ENCODE data around the gene TMEM204. TPM values are rescaled to one million over a fixed set of nuclear protein-coding genes. Genes with fewer than 3 reads are reported as not detected.

TMEM204 gene
- total and polyA plus RNA-seq, 2 donors (not counting 1 experiment from before 2014, with no cell fraction given): 0.27 to 2.7 TPM

DNA sequence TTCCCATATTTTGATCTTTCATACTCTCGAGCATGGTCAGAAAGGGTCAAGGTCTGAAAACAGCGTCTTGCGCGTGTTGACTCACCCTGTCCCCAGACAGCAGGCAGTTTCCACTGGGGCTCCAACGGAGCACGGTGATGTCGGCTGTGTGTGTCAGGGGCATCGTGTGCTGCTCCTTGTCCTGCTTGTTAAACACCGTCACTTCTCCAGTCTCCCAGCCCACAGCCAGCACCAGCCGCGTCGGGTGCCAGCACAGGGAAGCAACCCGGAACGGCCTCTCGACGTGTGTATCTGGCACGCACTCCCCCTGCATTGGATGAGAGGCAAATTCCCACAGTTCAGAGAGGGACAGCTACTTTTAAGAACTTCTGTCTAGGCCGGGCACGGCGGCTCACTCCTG is 68.8 kb downstream of the TMEM204 start:
- intact Hi-C loops (cut with micrococcal nuclease): no loop called here

More for the DNA sequence above, 68.8 kb downstream of the TMEM204 start:
- WGBS (ENCODE audit: insufficient coverage): 99% methylated on average over 20 of the region's 20 CpGs
- H3K27me3 ChIP-seq (replicated peaks in 1 of 4; ENCODE audit: control extremely low read depth in 1 of 4, control insufficient read depth in 3 of 4, insufficient read depth in 4 of 4, low read length in 3 of 4): no peaks in the 10 kb centered on the region
- no peaks in the 10 kb centered on the region for H3K79me2 ChIP-seq (ENCODE audit: control insufficient read depth, insufficient read depth, low read length)
- no peak overlapping the region for H2AFZ ChIP-seq (ENCODE audit: insufficient read depth, low read depth, low read length, poor library complexity, severe bottlenecking)
- H3K4me1 Mint-ChIP-seq: peaks cover 1% of the 10 kb centered on the region
- no peak for TF ChIP-seq EZH2 (IDR thresholded peaks at IDR 0.05; ENCODE audit: borderline replicate concordance, insufficient read depth, low read depth, low read length, poor library complexity, severe bottlenecking)
- TF ChIP-seq, protein P1, sequence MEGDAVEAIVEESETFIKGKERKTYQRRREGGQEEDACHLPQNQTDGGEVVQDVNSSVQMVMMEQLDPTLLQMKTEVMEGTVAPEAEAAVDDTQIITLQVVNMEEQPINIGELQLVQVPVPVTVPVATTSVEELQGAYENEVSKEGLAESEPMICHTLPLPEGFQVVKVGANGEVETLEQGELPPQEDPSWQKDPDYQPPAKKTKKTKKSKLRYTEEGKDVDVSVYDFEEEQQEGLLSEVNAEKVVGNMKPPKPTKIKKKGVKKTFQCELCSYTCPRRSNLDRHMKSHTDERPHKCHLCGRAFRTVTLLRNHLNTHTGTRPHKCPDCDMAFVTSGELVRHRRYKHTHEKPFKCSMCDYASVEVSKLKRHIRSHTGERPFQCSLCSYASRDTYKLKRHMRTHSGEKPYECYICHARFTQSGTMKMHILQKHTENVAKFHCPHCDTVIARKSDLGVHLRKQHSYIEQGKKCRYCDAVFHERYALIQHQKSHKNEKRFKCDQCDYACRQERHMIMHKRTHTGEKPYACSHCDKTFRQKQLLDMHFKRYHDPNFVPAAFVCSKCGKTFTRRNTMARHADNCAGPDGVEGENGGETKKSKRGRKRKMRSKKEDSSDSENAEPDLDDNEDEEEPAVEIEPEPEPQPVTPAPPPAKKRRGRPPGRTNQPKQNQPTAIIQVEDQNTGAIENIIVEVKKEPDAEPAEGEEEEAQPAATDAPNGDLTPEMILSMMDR (IDR thresholded peaks at IDR 0.05): no peak
- H4K20me1 ChIP-seq (ENCODE audit: control insufficient read depth, insufficient read depth, low read length, poor library complexity, severe bottlenecking): no peaks in the 10 kb centered on the region
- H3K27me3 Mint-ChIP-seq: no peaks in the 10 kb centered on the region
- H3K4me3 Mint-ChIP-seq: no peak overlapping the region
- no peak overlapping the region for H3K27ac ChIP-seq (ENCODE audit: low read length in 2 of 2)
- POLR2A ChIA-PET: no interaction called here
- ATAC-seq (ENCODE audit: low read depth) (no peak), DNase-seq (no peak)
- H3K4me3 ChIP-seq (ENCODE audit: control extremely low read depth in 1 of 5, extremely low read depth in 1 of 5, insufficient read depth in 1 of 5, low read depth in 2 of 5, low read length in 4 of 5): no peak overlapping the region
- H3K4me1 ChIP-seq (ENCODE audit: control insufficient read depth in 2 of 2, insufficient read depth in 2 of 2, low read length in 2 of 2): peaks cover 1 to 4% of the 10 kb centered on the region in 2 donors
- CTCF ChIA-PET: no interaction called here
- no peak overlapping the region for H3K27ac Mint-ChIP-seq
- no peaks in the 10 kb centered on the region for H3K9me3 ChIP-seq (ENCODE audit: control extremely low read depth in 1 of 3, control insufficient read depth in 2 of 3, insufficient read depth in 1 of 3, low read length in 2 of 3)
- H3K9me3 Mint-ChIP-seq (ENCODE audit: insufficient read depth): no peaks in the 10 kb centered on the region
- H3K9ac ChIP-seq (ENCODE audit: low read length): no peak overlapping the region
- H3K36me3 ChIP-seq (replicated peaks in 1 of 2; ENCODE audit: control extremely low read depth in 1 of 2, control insufficient read depth in 1 of 2, extremely low read depth in 1 of 2, insufficient read depth in 2 of 2, low read length in 1 of 2): peaks cover 0 to 3% of the 10 kb centered on the region in 2 experiments
- no peak overlapping the region for H3K4me2 ChIP-seq (replicated peaks; ENCODE audit: low read depth, low read length, poor library complexity, severe bottlenecking)

Other genes starting within 250 kb of the TMEM204 start
- 253 and 265 TPM in 2 replicates for gene UBE2I, start 224.0 kb upstream of the TMEM204 start, total RNA-seq
- gene UBE2I, start 224.0 kb upstream of the TMEM204 start, polyA plus RNA-seq: 152 and 219 TPM in 2 replicates
- gene BAIAP3, start 200.0 kb upstream of the TMEM204 start, total RNA-seq: 130 TPM in 2 replicates
- 67.1 and 119 TPM in 2 replicates for gene BAIAP3, start 200.0 kb upstream of the TMEM204 start, polyA plus RNA-seq
- gene TSR3, start 181.8 kb upstream of the TMEM204 start, total RNA-seq: 42.3 and 43.7 TPM in 2 replicates
- 31.8 and 35.7 TPM in 2 replicates for gene TSR3, start 181.8 kb upstream of the TMEM204 start, polyA plus RNA-seq
- gene GNPTG, start 181.7 kb upstream of the TMEM204 start, total RNA-seq: 69.1 and 76.0 TPM in 2 replicates
- 96.4 and 109 TPM in 2 replicates for gene GNPTG, start 181.7 kb upstream of the TMEM204 start, polyA plus RNA-seq
- gene UNKL, start 119.0 kb upstream of the TMEM204 start, total RNA-seq: 178 and 189 TPM in 2 replicates
- 53.9 and 62.7 TPM in 2 replicates for gene UNKL, start 119.0 kb upstream of the TMEM204 start, polyA plus RNA-seq
- gene UQCC4, start 112.9 kb upstream of the TMEM204 start, total RNA-seq: 11.7 and 13.2 TPM in 2 replicates
- gene UQCC4, start 112.9 kb upstream of the TMEM204 start, polyA plus RNA-seq: 27.6 and 31.0 TPM in 2 replicates
- 0.34 and 0.64 TPM in 2 replicates for gene PERCC1, start 102.6 kb upstream of the TMEM204 start, total RNA-seq
- 0.46 and 0.84 TPM in 2 replicates for gene PERCC1, start 102.6 kb upstream of the TMEM204 start, polyA plus RNA-seq
- 12.4 and 16.6 TPM in 2 replicates for gene CCDC154, start 89.1 kb upstream of the TMEM204 start, total RNA-seq
- 14.6 and 22.9 TPM in 2 replicates for gene CCDC154, start 89.1 kb upstream of the TMEM204 start, polyA plus RNA-seq
- gene CLCN7, start 58.6 kb upstream of the TMEM204 start, total RNA-seq: 274 and 286 TPM in 2 replicates
- 215 and 280 TPM in 2 replicates for gene CLCN7, start 58.6 kb upstream of the TMEM204 start, polyA plus RNA-seq
- 0.22 TPM in 1 of 2 replicates, not detected in the other for gene PTX4, start 44.7 kb upstream of the TMEM204 start, total RNA-seq
- 0.27 and 0.33 TPM in 2 replicates for gene PTX4, start 44.7 kb upstream of the TMEM204 start, polyA plus RNA-seq
- gene TELO2, start 40.3 kb upstream of the TMEM204 start, total RNA-seq: 81.9 and 88.4 TPM in 2 replicates
- 136 and 158 TPM in 2 replicates for gene TELO2, start 40.3 kb upstream of the TMEM204 start, polyA plus RNA-seq
- 12.5 and 15.0 TPM in 2 replicates for gene IFT140, start 78.4 kb downstream of the TMEM204 start, total RNA-seq
- gene IFT140, start 78.4 kb downstream of the TMEM204 start, polyA plus RNA-seq: 4.2 and 5.4 TPM in 2 replicates
- gene CRAMP1, start 78.7 kb downstream of the TMEM204 start, total RNA-seq: 26.6 and 33.9 TPM in 2 replicates
- 21.0 and 29.1 TPM in 2 replicates for gene CRAMP1, start 78.7 kb downstream of the TMEM204 start, polyA plus RNA-seq
- 42.1 and 45.7 TPM in 2 replicates for gene JPT2, start 144.6 kb downstream of the TMEM204 start, total RNA-seq
- gene JPT2, start 144.6 kb downstream of the TMEM204 start, polyA plus RNA-seq: 7.6 and 10.7 TPM in 2 replicates
- gene MAPK8IP3, start 172.5 kb downstream of the TMEM204 start, total RNA-seq: 340 and 348 TPM in 2 replicates
- gene MAPK8IP3, start 172.5 kb downstream of the TMEM204 start, polyA plus RNA-seq: 249 and 320 TPM in 2 replicates
- 57.3 and 63.2 TPM in 2 replicates for gene NME3, start 237.9 kb downstream of the TMEM204 start, total RNA-seq
- gene NME3, start 237.9 kb downstream of the TMEM204 start, polyA plus RNA-seq: 99.0 and 150 TPM in 2 replicates
- 42.5 and 43.9 TPM in 2 replicates for gene EME2, start 239.1 kb downstream of the TMEM204 start, total RNA-seq
- gene EME2, start 239.1 kb downstream of the TMEM204 start, polyA plus RNA-seq: 34.6 and 44.1 TPM in 2 replicates
- gene MRPS34, start 239.5 kb downstream of the TMEM204 start, total RNA-seq: 44.6 and 54.5 TPM in 2 replicates
- gene MRPS34, start 239.5 kb downstream of the TMEM204 start, polyA plus RNA-seq: 34.4 and 55.2 TPM in 2 replicates
- 91.2 and 95.5 TPM in 2 replicates for gene SPSB3, start 248.9 kb downstream of the TMEM204 start, total RNA-seq
- gene SPSB3, start 248.9 kb downstream of the TMEM204 start, polyA plus RNA-seq: 255 and 264 TPM in 2 replicates
- 50.2 and 52.6 TPM in 2 replicates for gene NUBP2, start 249.3 kb downstream of the TMEM204 start, total RNA-seq
- 49.3 and 71.7 TPM in 2 replicates for gene NUBP2, start 249.3 kb downstream of the TMEM204 start, polyA plus RNA-seq